ENCODE results near the gene RAI2.

Gene RAI2

DNA sequence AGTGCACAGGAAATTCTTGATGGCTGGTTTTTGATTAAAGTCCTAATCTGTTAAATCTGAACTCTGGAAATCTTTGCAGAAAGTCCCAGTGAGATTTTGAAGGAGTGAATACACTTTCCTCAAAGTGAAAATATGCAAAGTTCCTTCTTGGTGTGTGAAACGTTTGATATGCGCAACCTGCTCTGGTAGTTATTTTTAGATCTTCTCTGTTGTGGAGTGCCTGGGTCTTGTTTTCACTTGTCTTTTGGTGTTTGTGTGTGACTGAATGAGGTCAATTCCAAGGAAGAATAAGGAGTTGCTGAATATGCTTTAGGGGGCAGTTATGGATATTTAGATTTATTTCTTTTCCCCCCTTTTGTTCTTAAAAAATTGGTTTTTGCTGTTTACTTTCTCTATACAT is 82.1 kb downstream of the RAI2 start:
- DNase-seq, result no peak

DNA sequence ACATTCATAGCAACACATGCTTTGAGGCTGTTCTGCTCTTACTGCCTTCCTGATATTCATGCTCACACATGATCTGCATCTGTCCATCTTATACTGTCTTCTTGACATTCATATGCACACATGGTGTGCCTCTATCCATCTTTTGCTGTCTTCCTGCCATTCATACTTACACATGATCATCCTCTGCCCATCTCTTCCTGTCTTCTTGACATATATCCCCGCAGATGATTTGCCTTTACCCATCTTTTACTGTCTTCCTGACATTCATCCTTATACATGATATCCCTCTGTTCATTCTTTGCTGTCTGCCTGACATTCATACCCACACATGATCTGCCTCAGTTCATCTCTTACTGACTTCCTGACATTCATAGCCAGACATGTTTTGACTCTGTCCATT is 87.0 kb downstream of the RAI2 start:
- no peak for DNase-seq

DNA sequence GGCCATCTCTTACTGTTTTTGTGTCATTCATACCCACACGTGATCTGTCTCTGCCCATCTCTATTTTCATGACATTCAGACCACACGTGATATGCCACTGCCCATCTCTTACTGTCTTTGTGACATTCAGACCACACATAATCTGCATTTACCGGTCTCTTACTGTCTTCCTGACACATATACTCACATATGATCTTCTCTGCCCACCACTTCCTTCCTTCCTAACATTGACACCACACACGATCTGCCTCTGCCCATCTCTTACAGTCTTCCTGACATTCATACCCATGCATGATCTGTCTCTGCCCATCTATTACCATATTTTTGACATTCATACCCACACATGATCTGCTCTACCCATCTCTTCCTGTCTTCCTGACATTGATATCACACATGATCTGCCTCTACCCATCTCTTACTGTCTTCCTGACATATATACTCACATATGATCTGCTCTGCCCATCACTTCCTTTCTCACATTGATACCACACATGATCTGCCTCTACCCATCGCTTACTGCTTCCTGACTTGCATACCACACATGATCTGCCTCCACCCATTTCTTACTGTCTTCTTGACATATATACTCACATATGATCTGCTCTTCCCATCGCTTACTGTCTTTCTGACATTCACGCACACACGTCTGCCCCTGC is 87.7 kb downstream of the RAI2 start:
- no peak for DNase-seq

DNA sequence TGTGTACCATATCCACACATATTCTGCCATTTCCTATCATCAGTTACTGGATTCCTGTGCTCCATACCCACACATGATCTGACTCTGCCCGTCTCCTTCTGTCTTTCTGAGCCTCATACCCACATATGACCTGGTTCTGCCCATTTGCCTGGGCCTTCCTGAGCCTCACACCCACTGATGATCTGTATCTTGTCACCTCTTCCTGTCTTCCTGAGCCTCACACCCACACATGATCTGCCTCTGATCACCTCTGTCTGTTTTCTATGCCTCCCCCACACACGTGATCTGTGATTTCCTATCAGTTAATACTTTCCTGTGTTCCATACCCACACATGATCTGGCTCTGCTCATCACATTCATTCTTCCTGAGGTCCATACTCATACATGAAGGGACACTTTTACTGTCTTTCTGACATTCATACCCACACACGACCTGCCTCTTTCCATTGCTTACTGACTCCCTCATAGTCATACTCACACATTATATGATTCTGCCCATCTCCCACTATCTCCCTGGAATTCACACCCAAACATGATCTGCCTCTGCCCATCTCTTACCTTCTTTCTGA is 91.3 kb downstream of the RAI2 start:
- DNase-seq, result no peak

DNA sequence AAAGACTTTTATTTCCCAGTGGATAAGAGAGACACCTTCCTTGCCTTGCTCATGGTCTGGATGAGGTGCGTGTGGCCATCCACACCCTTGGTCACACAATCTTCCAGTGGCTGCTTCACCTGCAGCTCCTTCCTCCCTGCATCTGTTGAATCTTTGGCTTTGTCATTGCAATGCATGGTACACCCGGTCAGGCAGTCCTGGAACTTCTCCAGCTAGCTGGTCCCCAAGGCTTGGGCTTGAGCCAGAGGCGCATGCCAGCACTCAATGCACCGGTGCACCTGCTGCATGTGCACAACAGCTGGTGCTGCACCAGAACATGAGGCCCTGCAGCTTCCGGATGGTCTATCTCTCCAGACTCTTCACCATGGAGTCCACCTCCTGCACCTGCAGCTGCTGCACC is 92.1 kb downstream of the RAI2 start:
- DNase-seq, result no peak

DNA sequence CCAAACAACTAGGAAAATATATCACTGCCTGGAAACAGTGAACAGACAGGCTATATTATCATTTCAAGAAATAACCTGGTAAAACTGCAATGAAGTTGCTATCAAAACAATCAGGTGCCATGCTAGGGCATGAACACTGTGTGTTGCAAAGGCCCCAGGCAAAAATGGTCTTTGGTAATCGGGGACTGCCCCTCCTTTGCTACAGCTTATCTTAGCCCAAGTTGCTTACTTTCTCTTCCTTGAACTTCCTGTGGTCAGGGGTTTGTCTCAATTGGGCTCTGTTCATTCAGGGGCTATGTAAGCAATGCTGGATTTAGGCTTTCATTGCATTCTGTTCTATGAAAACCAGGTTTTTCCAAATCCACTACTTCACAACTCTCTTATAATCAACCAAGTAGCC is 93.4 kb downstream of the RAI2 start:
- no peak for DNase-seq

DNA sequence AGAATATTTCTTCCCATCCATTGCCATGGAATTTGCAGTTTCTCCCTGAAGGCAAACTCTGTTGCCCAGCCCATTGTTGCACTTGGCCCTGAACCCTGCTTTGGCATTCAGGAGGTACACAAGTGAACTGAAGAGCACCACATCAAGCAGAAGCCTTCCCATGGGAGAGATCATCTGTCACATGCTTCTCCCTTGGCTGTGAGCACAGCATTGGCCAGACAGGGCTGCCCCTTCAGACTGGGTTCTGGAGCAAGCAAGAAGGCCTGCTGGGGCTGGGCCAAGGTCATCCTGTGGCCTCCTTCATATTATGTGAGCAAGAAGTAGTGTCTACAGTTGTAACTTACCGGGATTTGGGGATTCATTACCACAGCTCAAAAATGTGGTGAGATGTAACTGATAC is 101.1 kb downstream of the RAI2 start:
- DNase-seq, result no peak

DNA sequence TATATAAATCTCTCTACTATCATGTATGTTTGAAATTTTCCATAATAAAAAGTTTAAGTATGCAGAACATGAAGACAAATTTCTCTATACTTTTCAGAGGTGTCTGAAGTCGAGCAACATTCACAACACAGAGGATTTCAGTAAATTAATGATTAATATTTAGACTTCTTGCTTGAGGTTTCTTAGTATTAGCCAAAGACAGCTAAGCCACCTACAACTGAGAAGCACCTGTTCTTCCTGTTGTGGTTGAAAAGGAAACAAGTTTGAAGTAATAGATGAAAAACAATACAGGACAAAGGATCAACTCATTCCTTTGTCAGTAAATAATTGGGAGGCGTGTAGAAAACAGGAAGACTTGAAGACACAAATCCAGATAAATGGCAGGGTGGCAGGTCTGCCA is 102.7 kb downstream of the RAI2 start:
- no peak for DNase-seq

DNA sequence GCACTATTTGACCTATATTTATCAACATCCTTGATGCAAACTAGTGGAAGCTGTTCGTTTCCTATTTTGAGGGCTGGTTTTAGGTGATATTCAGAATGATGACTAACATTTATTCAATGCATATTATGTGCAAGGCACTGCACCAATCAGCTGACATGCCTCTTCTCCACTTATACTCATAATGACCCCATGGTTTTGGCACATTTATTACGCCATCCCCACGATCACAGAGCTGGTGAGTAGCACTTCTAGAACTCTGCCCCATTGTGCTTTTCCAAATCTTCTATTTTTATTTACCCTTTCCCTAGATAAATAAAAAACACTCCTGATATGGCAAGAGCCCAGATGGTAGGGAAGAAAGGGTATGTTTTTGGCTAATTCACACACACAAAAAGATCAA is 110.7 kb downstream of the RAI2 start:
- no peak for DNase-seq

All from right hindlimb (tissue), 1 donor.